Activated CD8-positive, alpha-beta memory T cell treated with anti-CD3 and anti-CD28 coated beads for 1 hour (primary cell): ENCODE data around the gene ARPC2.

Experiments
- DNase-seq, 2 donors: peaks; one replicate each; pipeline ENCODE4 v3.0.0-alpha.2; 2020; ENCODE audit warnings: low read depth in 1 of 2; ENCODE audit errors: extremely low read depth in 1 of 2

ARPC2 gene

GRCh38 chr2:218252509-218253231 lies 35.7 kb downstream of the ARPC2 start:
- DNase-seq: no peak

- no peak for DNase-seq
Observed at GRCh38 chr2:218253232-218253625, 36.2 kb downstream of the ARPC2 start.

GRCh38 chr2:218255446-218255845 lies 38.5 kb downstream of the ARPC2 start:
- DNase-seq: no peak

- DNase-seq: no peak
Observed at GRCh38 chr2:218256612-218257350, 39.8 kb downstream of the ARPC2 start.

GRCh38 chr2:218257390-218257981 lies 40.5 kb downstream of the ARPC2 start:
- DNase-seq: peak; percentile 26 to 51

- no peak for DNase-seq
Observed at GRCh38 chr2:218259099-218259961, 42.3 kb downstream of the ARPC2 start.

- no peak for DNase-seq
Observed at GRCh38 chr2:218260166-218260565, 43.2 kb downstream of the ARPC2 start.

GRCh38 chr2:218260742-218261422 lies 43.9 kb downstream of the ARPC2 start, which contains the start of gene GPBAR1:
Gene GPBAR1, plus strand, starts transcription at chr2:218261015. Its CDS starts 1,710 bp downstream, at chr2:218262725.
- no peak for DNase-seq

- no peak for DNase-seq
Observed at GRCh38 chr2:218261423-218262236, 44.6 kb downstream of the ARPC2 start.

- DNase-seq: no peak
Observed at GRCh38 chr2:218262237-218262600, 45.2 kb downstream of the ARPC2 start.

- DNase-seq: no peak
Observed at GRCh38 chr2:218262631-218263586, 45.9 kb downstream of the ARPC2 start.

GRCh38 chr2:218263817-218264641 lies 47.0 kb downstream of the ARPC2 start:
- no peak for DNase-seq

GRCh38 chr2:218264773-218265561 lies 48.0 kb downstream of the ARPC2 start:
- no peak for DNase-seq

- DNase-seq: no peak
Observed at GRCh38 chr2:218265626-218266025, 48.6 kb downstream of the ARPC2 start.

GRCh38 chr2:218266316-218266979 lies 49.5 kb downstream of the ARPC2 start:
- DNase-seq: no peak

- no peak for DNase-seq
Observed at GRCh38 chr2:218267259-218267658, 50.3 kb downstream of the ARPC2 start.
